Coronary artery (tissue), 2 donors: ENCODE measurements around the gene FEM1C.

Source experiments
- DNase-seq: peaks from one replicate; pipeline ENCODE4 v3.0.0-alpha.2; 2017; ENCODE audit warnings: low spot score
- H3K27ac ChIP-seq, 2 donors: fragments of 200-600 bp; sonication (generic); one replicate each; pipeline ENCODE4 v1.5.1; 2016 to 2019
- H3K4me3 ChIP-seq: fragments of 200-600 bp; sonication (generic); 2 replicates; pipeline ENCODE4 v1.5.1; 2016; ENCODE audit warnings: mild to moderate bottlenecking, moderate library complexity
- TF ChIP-seq, protein P1 (sequence below): fragments of 200-600 bp; sonication (generic); IDR thresholded peaks from one replicate; pipeline ENCODE4 v1.5.1; 2019; ENCODE audit warnings: antibody characterized with exemption

FEM1C gene

DNA sequence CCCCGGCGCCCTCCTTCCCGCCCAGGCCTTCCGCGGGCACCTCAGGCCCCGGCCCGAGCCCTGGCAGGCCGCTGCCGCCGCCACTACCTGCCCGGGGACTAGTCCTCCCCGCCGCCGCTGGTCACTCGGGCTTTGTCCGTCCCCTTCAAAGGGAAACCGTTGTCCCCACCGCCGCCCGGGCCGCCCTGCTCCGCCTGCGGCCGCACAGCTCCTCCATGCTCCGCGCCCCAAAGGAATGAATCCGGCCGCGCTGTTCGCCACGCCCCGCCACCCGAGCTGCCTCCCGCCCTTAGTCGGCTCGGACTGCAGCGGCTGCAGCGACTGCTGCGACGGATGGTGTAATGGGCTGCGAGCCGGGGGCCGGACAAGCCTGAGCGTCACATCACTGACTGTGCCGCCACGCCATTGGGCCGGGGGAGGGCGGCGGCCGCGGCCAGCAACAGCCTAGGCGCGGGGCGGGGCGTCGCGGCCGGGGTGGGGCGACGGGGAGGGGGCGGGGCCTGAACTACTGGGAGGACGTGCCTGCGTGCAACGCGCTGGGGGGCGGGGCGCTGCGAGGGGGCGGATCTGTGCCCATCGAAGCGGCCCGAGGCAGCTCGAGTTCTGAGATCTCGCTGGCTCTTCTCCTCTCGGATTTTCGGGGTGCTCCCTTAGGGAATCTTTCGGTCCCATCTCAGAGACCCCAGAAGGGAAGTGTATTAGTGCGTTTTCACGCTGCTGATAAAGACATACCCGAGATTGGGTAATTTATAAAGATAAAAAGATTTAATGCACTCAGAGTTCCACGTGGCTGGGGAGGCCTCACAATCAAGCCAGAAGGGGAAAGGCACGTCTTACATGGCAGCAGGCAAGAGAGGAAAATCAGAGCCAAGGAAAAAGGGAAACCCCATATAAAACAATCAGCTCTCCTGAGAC, at the start of gene FEM1C:
Gene FEM1C (minus strand): TSS at position 340 of the 915 bp plus-strand sequence. CDS start 1,282 bp downstream, outside the sequence.
- Histone ChIP-seq H3K27ac (peak within 1 kb of the TSS; percentile 97 to 100), H3K4me3 (peak within 1 kb of the TSS; percentile 87)
- TF ChIP-seq, protein P1, sequence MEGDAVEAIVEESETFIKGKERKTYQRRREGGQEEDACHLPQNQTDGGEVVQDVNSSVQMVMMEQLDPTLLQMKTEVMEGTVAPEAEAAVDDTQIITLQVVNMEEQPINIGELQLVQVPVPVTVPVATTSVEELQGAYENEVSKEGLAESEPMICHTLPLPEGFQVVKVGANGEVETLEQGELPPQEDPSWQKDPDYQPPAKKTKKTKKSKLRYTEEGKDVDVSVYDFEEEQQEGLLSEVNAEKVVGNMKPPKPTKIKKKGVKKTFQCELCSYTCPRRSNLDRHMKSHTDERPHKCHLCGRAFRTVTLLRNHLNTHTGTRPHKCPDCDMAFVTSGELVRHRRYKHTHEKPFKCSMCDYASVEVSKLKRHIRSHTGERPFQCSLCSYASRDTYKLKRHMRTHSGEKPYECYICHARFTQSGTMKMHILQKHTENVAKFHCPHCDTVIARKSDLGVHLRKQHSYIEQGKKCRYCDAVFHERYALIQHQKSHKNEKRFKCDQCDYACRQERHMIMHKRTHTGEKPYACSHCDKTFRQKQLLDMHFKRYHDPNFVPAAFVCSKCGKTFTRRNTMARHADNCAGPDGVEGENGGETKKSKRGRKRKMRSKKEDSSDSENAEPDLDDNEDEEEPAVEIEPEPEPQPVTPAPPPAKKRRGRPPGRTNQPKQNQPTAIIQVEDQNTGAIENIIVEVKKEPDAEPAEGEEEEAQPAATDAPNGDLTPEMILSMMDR = no peak
- peak; percentile 99 for DNase-seq

DNA sequence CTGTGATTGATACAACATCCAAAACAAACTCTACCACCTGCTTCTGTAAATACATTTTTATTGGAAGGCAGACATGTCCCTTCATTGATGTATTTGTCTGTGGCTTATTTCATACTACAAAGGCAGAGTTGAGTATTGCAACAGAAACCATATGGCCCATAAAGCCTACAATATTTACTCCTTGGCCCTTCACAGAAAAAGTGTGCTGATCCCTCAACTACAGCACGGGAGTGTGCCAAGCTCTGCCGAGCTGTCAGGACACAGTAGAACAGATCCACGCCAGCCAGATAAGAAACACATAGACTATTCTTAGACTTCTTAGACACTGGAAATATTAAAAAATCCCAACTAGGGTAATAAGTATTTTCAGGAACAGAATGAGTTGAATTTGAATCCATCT, 44.5 kb upstream of the FEM1C start:
- H3K27ac ChIP-seq = no peak overlapping the region
- no peak overlapping the region for H3K4me3 ChIP-seq
- no peak for DNase-seq
- TF ChIP-seq, protein P1 = no peak

DNA sequence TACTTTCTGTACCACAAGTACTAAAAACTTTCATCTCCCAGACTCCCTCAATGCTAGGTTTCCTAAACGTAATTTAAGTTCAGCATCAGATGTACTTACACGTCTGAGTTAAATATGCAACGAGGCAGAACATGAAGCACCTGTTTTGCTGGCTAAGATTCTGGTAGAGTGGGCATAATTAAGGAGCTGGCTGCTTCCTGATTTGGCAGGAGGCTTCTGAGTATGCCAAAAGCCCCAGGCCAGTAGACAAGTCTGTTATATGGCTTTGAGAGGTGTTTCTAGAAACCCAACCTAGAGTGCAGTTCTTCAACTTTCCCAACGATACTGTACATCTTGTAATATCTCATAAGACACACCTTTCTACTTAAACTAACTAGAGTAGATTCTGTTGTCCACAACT, 44.1 kb upstream of the FEM1C start:
- no peak for DNase-seq
- no peak overlapping the region for H3K27ac ChIP-seq
- TF ChIP-seq, protein P1 = no peak
- H3K4me3 ChIP-seq = no peak overlapping the region

- no peak overlapping the region for H3K27ac ChIP-seq
- TF ChIP-seq, protein P1 = peak; percentile 64
- DNase-seq = no peak
- no peak overlapping the region for H3K4me3 ChIP-seq
Measured at GRCh38 chr5:115586525-115587146, 42.1 kb upstream of the FEM1C start.

GRCh38 chr5:115585265-115585664, 40.7 kb upstream of the FEM1C start:
- TF ChIP-seq, protein P1 = no peak
- no peak for DNase-seq
- H3K4me3 ChIP-seq = no peak overlapping the region
- H3K27ac ChIP-seq = no peak overlapping the region

- no peak for DNase-seq
- Histone ChIP-seq H3K4me3 (no peak overlapping the region), H3K27ac (no peak overlapping the region)
- TF ChIP-seq, protein P1 = no peak
Measured at GRCh38 chr5:115584501-115584900, 39.9 kb upstream of the FEM1C start.
